Measurements from ENCODE around the gene KIF18B. TPM values are rescaled to one million over a fixed set of nuclear protein-coding genes. Genes with fewer than 3 reads are reported as not detected.
A peak's percentile ranks its signal among the peaks of the same experiment; 100 is the strongest.

KIF18B gene
- total RNA-seq, 6 experiments from 2014 or later: 0.20 to 0.99 (median 0.35) TPM

GRCh38 chr17:44903012-44903685, 44.4 kb downstream of the KIF18B start:
- WGBS (ENCODE audit: insufficient coverage, low coverage, low lambda C conversion rate, missing lambda C conversion rate): 58% methylated on average over 4 of the region's 8 CpGs
- no peak overlapping the region for H3K27ac ChIP-seq

GRCh38 chr17:44902135-44902760, 45.3 kb downstream of the KIF18B start:
- WGBS (ENCODE audit: insufficient coverage, low coverage, low lambda C conversion rate, missing lambda C conversion rate): 75% methylated on average over 3 of the region's 17 CpGs
- intact Hi-C loops (cut with DNase I): no loop called here
- peak in 1 of 3 donors; percentile 36 for DNase-seq

More at GRCh38 chr17:44903012-44903685, 44.4 kb downstream of the KIF18B start:
- H3K27me3 ChIP-seq: no peaks in the 10 kb centered on the region
- H3K36me3 ChIP-seq: no peaks in the 10 kb centered on the region
- H3K9me3 ChIP-seq: no peaks in the 10 kb centered on the region
- intact Hi-C loops (cut with DNase I): no loop called here
- no peak overlapping the region for H3K4me3 ChIP-seq
- ATAC-seq: no peak
- peaks cover 0 to 8% (median 2%) of the 10 kb centered on the region in 4 donors for H3K4me1 ChIP-seq
- no peak for DNase-seq
- TF ChIP-seq POLR2A (IDR thresholded peaks at IDR 0.05) (no peak), CTCF (IDR thresholded peaks at IDR 0.05) (no peak)

GRCh38 chr17:44901411-44901921, 46.1 kb downstream of the KIF18B start:
- no peaks in the 10 kb centered on the region for H3K27me3 ChIP-seq
- 36% methylated on average over 3 of the region's 4 CpGs for WGBS (ENCODE audit: insufficient coverage, low coverage, low lambda C conversion rate, missing lambda C conversion rate)
- intact Hi-C loops (cut with DNase I): no loop called here

More at GRCh38 chr17:44902135-44902760, 45.3 kb downstream of the KIF18B start:
- Histone ChIP-seq H3K27me3 (no peaks in the 10 kb centered on the region), H3K4me1 (peaks cover 0 to 14% (median 6%) of the 10 kb centered on the region in 4 donors), H3K4me3 (no peak overlapping the region), H3K9me3 (no peaks in the 10 kb centered on the region), H3K27ac (no peak overlapping the region), H3K36me3 (no peaks in the 10 kb centered on the region)
- ATAC-seq: no peak
- no peak for TF ChIP-seq CTCF (IDR thresholded peaks at IDR 0.05)
- no peak for TF ChIP-seq POLR2A (IDR thresholded peaks at IDR 0.05)

GRCh38 chr17:44900894-44901293, 46.7 kb downstream of the KIF18B start:
- Histone ChIP-seq H3K4me1 (peaks cover 0 to 14% (median 6%) of the 10 kb centered on the region in 4 donors), H3K27me3 (no peaks in the 10 kb centered on the region), H3K9me3 (no peaks in the 10 kb centered on the region), H3K36me3 (no peaks in the 10 kb centered on the region), H3K4me3 (no peak overlapping the region), H3K27ac (no peak overlapping the region)
- intact Hi-C loops (cut with DNase I): no loop called here
- no peak for DNase-seq
- WGBS (ENCODE audit: insufficient coverage, low coverage, low lambda C conversion rate, missing lambda C conversion rate): 38% methylated on average over 3 of the region's 3 CpGs
- TF ChIP-seq CTCF (IDR thresholded peaks at IDR 0.05) (no peak), POLR2A (IDR thresholded peaks at IDR 0.05) (no peak)
- ATAC-seq: no peak

More at GRCh38 chr17:44901411-44901921, 46.1 kb downstream of the KIF18B start:
- TF ChIP-seq CTCF (IDR thresholded peaks at IDR 0.05): no peak
- no peak for TF ChIP-seq POLR2A (IDR thresholded peaks at IDR 0.05)
- H3K4me3 ChIP-seq: no peak overlapping the region
- no peak overlapping the region for H3K27ac ChIP-seq
- peaks cover 0 to 14% (median 6%) of the 10 kb centered on the region in 4 donors for H3K4me1 ChIP-seq
- DNase-seq (peak in 1 of 3 donors; percentile 28), ATAC-seq (no peak)
- no peaks in the 10 kb centered on the region for H3K9me3 ChIP-seq
- no peaks in the 10 kb centered on the region for H3K36me3 ChIP-seq

Data from right lobe of liver (tissue), 6 donors.